ENCODE data around the gene PKIG. TPM values are rescaled to one million over a fixed set of nuclear protein-coding genes. Genes with fewer than 3 reads are reported as not detected.

The PKIG gene
- total RNA-seq, 1 donor = 45.2 TPM

- no peak for DNase-seq (ENCODE audit: low read depth in 2 of 3, low spot score in 2 of 3)
These were observed 11.4 kb downstream of the PKIG start for GRCh38 chr20:44593751-44594150.

- DNase-seq (ENCODE audit: low read depth in 2 of 3, low spot score in 2 of 3) = peak in 2 of 3 donors; percentile 63 to 71
These were observed 12.4 kb downstream of the PKIG start for GRCh38 chr20:44594730-44595129.

- no peak for DNase-seq (ENCODE audit: low read depth in 2 of 3, low spot score in 2 of 3)
These were observed 13.6 kb downstream of the PKIG start for GRCh38 chr20:44596010-44596409.

GRCh38 chr20:44596876-44597275 is 14.5 kb downstream of the PKIG start:
- DNase-seq (ENCODE audit: low read depth in 2 of 3, low spot score in 2 of 3) = no peak

- no peak for DNase-seq (ENCODE audit: low read depth in 2 of 3, low spot score in 2 of 3)
These were observed 15.1 kb downstream of the PKIG start for GRCh38 chr20:44597516-44597915.

- no peak for DNase-seq (ENCODE audit: low read depth in 2 of 3, low spot score in 2 of 3)
These were observed 15.6 kb downstream of the PKIG start for GRCh38 chr20:44597930-44598329.

- DNase-seq (ENCODE audit: low read depth in 2 of 3, low spot score in 2 of 3) = peak in 2 of 3 donors; percentile 24 to 42
These were observed 16.3 kb downstream of the PKIG start for GRCh38 chr20:44598423-44599305.

GRCh38 chr20:44599715-44600114 is 17.3 kb downstream of the PKIG start:
- no peak for DNase-seq (ENCODE audit: low read depth in 2 of 3, low spot score in 2 of 3)

GRCh38 chr20:44600301-44600700 is 17.9 kb downstream of the PKIG start:
- no peak for DNase-seq (ENCODE audit: low read depth in 2 of 3, low spot score in 2 of 3)

GRCh38 chr20:44600758-44601201 is 18.4 kb downstream of the PKIG start:
- DNase-seq (ENCODE audit: low read depth in 2 of 3, low spot score in 2 of 3) = no peak

- DNase-seq (ENCODE audit: low read depth in 2 of 3, low spot score in 2 of 3) = no peak
These were observed 18.9 kb downstream of the PKIG start for GRCh38 chr20:44601236-44601671.

GRCh38 chr20:44601801-44602204 is 19.4 kb downstream of the PKIG start:
- no peak for DNase-seq (ENCODE audit: low read depth in 2 of 3, low spot score in 2 of 3)

- no peak for DNase-seq (ENCODE audit: low read depth in 2 of 3, low spot score in 2 of 3)
These were observed 20.9 kb downstream of the PKIG start for GRCh38 chr20:44603327-44603726.

- DNase-seq (ENCODE audit: low read depth in 2 of 3, low spot score in 2 of 3) = no peak
These were observed 24.5 kb downstream of the PKIG start for GRCh38 chr20:44606725-44607441.

- DNase-seq (ENCODE audit: low read depth in 2 of 3, low spot score in 2 of 3) = no peak
These were observed 26.7 kb downstream of the PKIG start for GRCh38 chr20:44609006-44609515.

GRCh38 chr20:44609516-44610312 is 27.3 kb downstream of the PKIG start:
- peak; percentile 58 to 85 (median 84) for DNase-seq (ENCODE audit: low read depth in 2 of 3, low spot score in 2 of 3)

- peak in 2 of 3 donors; percentile 72 to 91 for DNase-seq (ENCODE audit: low read depth in 2 of 3, low spot score in 2 of 3)
These were observed 28.1 kb downstream of the PKIG start for GRCh38 chr20:44610313-44610962.

- no peak for DNase-seq (ENCODE audit: low read depth in 2 of 3, low spot score in 2 of 3)
These were observed 31.2 kb downstream of the PKIG start for GRCh38 chr20:44613575-44613974.

GRCh38 chr20:44614525-44614924 is 32.1 kb downstream of the PKIG start:
- no peak for DNase-seq (ENCODE audit: low read depth in 2 of 3, low spot score in 2 of 3)

- DNase-seq (ENCODE audit: low read depth in 2 of 3, low spot score in 2 of 3) = peak in 2 of 3 donors; percentile 35 to 64
These were observed 32.9 kb downstream of the PKIG start for GRCh38 chr20:44615169-44615791.
